ENCODE results near the gene ISX. TPM values are rescaled to one million over a fixed set of nuclear protein-coding genes. Genes with fewer than 3 reads are reported as not detected.
A peak's percentile ranks its signal among the peaks of the same experiment; 100 is the strongest.

Gene ISX
- polyA plus RNA-seq, 1 donor from 2014 or later: not detected

DNA sequence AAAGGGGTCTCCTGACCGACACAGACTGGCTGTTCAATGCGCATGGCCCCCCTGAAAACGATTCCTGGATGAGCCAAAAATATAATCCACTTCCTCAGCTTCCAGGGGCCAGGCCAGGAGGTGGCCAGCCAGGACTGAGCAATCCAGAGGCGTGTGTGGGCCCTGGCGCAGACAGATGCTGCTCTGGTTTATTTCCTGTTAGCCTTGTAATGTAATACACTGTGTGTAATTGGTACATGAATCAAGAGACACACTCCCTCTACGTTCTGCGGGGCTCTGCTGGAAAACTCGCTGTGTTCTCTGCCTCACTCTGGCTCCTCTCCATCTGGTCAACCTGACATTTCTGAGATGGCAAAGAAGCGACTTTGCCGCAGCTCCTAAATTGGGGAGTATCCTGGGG is 26.3 kb upstream of the ISX start:
- H3K9me3 ChIP-seq (ENCODE audit: low read length): no peaks in the 10 kb centered on the region
- H2AFZ ChIP-seq (ENCODE audit: low read depth, low read length): no peak overlapping the region
- H3K36me3 ChIP-seq (ENCODE audit: insufficient read depth, low read length): no peaks in the 10 kb centered on the region
- H3K9me2 ChIP-seq (ENCODE audit: insufficient read depth, low read length): no peaks in the 10 kb centered on the region
- no peak overlapping the region for H3K9ac ChIP-seq (ENCODE audit: low read length)
- no peak overlapping the region for H3K4me3 ChIP-seq (ENCODE audit: low read length)
- H3K79me2 ChIP-seq (replicated peaks; ENCODE audit: insufficient read depth, low read length): no peaks in the 10 kb centered on the region
- no peak overlapping the region for H3K4me2 ChIP-seq (ENCODE audit: low read length)
- no peak overlapping the region for H3K27ac ChIP-seq (ENCODE audit: low read length)
- H3F3A ChIP-seq (ENCODE audit: insufficient read depth, low read length, poor library complexity, severe bottlenecking): no peaks in the 10 kb centered on the region
- H4K20me1 ChIP-seq (ENCODE audit: insufficient read depth): no peaks in the 10 kb centered on the region
- TF ChIP-seq REST (IDR thresholded peaks at IDR 0.05; ENCODE audit: borderline replicate concordance): no peak
- no peak for TF ChIP-seq EP300 (conservative IDR thresholded peaks at IDR 0.05; ENCODE audit: poor library complexity, severe bottlenecking)
- no peak for TF ChIP-seq MXI1 (conservative IDR thresholded peaks at IDR 0.05; ENCODE audit: poor library complexity, severe bottlenecking)
- TF ChIP-seq SMC3 (conservative IDR thresholded peaks at IDR 0.05; ENCODE audit: poor library complexity): no peak
- no peak for TF ChIP-seq EZH2 (IDR thresholded peaks at IDR 0.05; ENCODE audit: borderline replicate concordance, insufficient read depth, low read length, poor library complexity, severe bottlenecking)
- no peak for TF ChIP-seq TAF1 (IDR thresholded peaks at IDR 0.05; ENCODE audit: low read depth)
- TF ChIP-seq RAD21 (conservative IDR thresholded peaks at IDR 0.05): no peak
- no peaks in the 10 kb centered on the region for H3K27me3 ChIP-seq (ENCODE audit: insufficient read depth, low read depth, low read length)

DNA sequence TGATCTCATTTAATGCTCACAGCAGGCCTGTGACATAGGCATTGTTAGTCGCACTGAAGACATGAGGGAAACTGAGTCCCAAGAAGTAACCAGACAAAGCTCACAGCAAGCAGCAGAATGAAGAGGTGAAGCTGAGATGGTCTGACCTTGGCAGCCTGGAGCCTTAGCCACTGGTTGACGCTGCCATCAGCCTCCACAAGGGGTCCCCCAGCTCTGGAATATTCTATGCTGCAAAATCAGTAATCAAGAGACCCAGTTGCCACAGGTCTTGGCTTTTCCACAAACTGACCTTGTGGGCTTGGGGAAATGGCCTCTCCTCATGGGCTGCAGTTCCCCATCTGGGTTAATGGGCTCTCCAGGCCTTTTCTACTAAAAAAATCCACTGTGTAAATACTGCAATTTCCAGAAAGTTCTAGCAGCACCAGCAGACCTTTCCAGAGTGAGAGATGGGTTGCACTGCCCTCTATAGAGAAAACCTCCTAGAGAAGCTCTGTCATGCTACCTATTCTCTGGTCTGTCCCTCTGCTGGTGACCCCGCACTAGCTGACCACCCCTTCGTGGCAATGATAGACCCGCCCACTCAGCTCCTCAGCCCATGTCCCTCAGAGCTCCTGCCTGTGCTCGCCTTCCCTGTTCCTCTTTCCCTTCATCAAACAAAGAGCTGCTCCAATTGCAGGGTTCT is 22.6 kb upstream of the ISX start:
- Histone ChIP-seq H3K27me3 (ENCODE audit: insufficient read depth, low read depth, low read length) (no peaks in the 10 kb centered on the region), H3K36me3 (ENCODE audit: insufficient read depth, low read length) (no peaks in the 10 kb centered on the region), H4K20me1 (ENCODE audit: insufficient read depth) (no peaks in the 10 kb centered on the region), H3F3A (ENCODE audit: insufficient read depth, low read length, poor library complexity, severe bottlenecking) (no peaks in the 10 kb centered on the region), H3K4me3 (ENCODE audit: low read length) (no peak overlapping the region), H3K79me2 (replicated peaks; ENCODE audit: insufficient read depth, low read length) (no peaks in the 10 kb centered on the region), H3K9me3 (ENCODE audit: low read length) (no peaks in the 10 kb centered on the region), H3K27ac (ENCODE audit: low read length) (no peak overlapping the region), H3K9me2 (ENCODE audit: insufficient read depth, low read length) (no peaks in the 10 kb centered on the region), H3K4me2 (ENCODE audit: low read length) (no peak overlapping the region), H3K9ac (ENCODE audit: low read length) (no peak overlapping the region), H2AFZ (ENCODE audit: low read depth, low read length) (no peak overlapping the region)
- TF ChIP-seq EP300 (conservative IDR thresholded peaks at IDR 0.05; ENCODE audit: poor library complexity, severe bottlenecking): no peak
- peak; percentile 33 for TF ChIP-seq CTCF (IDR thresholded peaks at IDR 0.05; ENCODE audit: poor library complexity, severe bottlenecking)
- peak; percentile 35 for TF ChIP-seq SMC3 (conservative IDR thresholded peaks at IDR 0.05; ENCODE audit: poor library complexity)
- peak; percentile 29 for TF ChIP-seq RAD21 (conservative IDR thresholded peaks at IDR 0.05)
- no peak for TF ChIP-seq POLR2AphosphoS5 (IDR thresholded peaks at IDR 0.05)
